ENCODE results near the gene ACTL8. TPM values are rescaled to one million over a fixed set of nuclear protein-coding genes. Genes with fewer than 3 reads are reported as not detected.

The ACTL8 gene
- not detected for total RNA-seq

DNA sequence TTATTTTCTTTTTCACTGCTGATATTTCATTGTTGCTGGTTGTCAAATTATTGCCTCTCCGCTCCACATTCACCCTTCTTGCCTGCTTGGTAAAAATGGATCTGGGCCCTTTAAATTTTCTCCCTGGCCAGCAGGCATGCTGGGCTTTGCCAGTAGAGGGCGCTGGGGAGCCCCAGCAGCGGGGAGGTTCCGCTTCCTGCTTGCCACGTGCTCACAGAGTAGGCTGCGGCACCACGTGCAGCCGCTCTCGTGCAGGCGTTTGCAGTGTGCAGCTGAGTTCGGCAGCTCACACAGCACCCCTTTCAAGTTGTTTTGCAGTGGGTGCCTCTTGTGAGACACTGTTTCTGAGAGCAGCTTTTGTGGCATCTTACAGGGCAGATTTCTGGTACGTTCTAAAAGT is at the start of gene ACTL8:
ACTL8 (plus strand) TSS at position 214 of the 400 bp plus-strand sequence. CDS start 67,676 bp downstream, outside the sequence.
- intact Hi-C loops (cut with DNase I; ENCODE audit: low total_unique reads), result no loop called here
- Histone ChIP-seq H3K4me3 (no peak within 1 kb of the TSS), H3K36me3 (no peaks in the 10 kb centered on the region), H3K27ac (no peak within 1 kb of the TSS), H3K9me3 (peaks cover 0 to 21% (median 6%) of the 10 kb centered on the region in 3 donors), H3K4me1 (no peaks in the 10 kb centered on the region), H3K27me3 (peaks cover 0 to 6% (median 0%) of the 10 kb centered on the region in 3 donors)
- ATAC-seq (no peak), DNase-seq (no peak)
- in situ Hi-C loops (cut with MboI; ENCODE audit: low sequenced_read_pairs in 4 of 4), result no loop called here
- no peak for TF ChIP-seq POLR2A (IDR thresholded peaks at IDR 0.05)
- TF ChIP-seq CTCF (IDR thresholded peaks at IDR 0.05 in 4 of 5, conservative IDR thresholded peaks at IDR 0.05 in 1 of 5), result no peak

DNA sequence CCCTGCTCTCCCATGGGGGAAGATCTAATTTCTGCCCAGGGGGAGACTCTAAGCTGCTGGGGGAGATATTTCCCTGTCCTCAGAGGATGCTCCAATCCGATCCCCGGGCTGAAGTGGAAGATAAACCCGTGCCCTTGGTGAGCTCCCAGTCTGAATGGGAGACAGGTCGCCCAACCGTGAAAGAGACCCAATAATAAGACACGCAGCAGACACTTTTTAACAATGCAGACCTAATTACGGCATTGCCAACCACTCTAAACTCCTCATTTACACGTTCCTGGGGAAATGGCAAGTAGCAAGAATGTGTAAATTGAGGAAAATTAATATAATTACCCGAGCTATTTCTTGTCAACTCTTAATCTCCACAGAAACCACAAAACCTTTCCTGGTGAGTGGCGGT is 48.7 kb upstream of the ACTL8 start:
- DNase-seq (no peak), ATAC-seq (no peak)
- Histone ChIP-seq H3K27ac (no peak overlapping the region), H3K4me1 (no peaks in the 10 kb centered on the region), H3K36me3 (no peaks in the 10 kb centered on the region), H3K9me3 (no peaks in the 10 kb centered on the region), H3K4me3 (no peak overlapping the region), H3K27me3 (peaks cover 0 to 3% (median 0%) of the 10 kb centered on the region in 3 donors)
- intact Hi-C loops (cut with DNase I; ENCODE audit: low total_unique reads) (no loop called here), in situ Hi-C loops (cut with MboI; ENCODE audit: low sequenced_read_pairs in 4 of 4) (no loop called here)
- TF ChIP-seq POLR2A (IDR thresholded peaks at IDR 0.05) (no peak), CTCF (IDR thresholded peaks at IDR 0.05 in 4 of 5, conservative IDR thresholded peaks at IDR 0.05 in 1 of 5) (no peak)

- Histone ChIP-seq H3K4me1 (no peaks in the 10 kb centered on the region), H3K36me3 (no peaks in the 10 kb centered on the region), H3K27me3 (peaks cover 0 to 3% (median 0%) of the 10 kb centered on the region in 3 donors), H3K4me3 (no peak overlapping the region), H3K27ac (no peak overlapping the region), H3K9me3 (no peaks in the 10 kb centered on the region)
- DNase-seq (no peak), ATAC-seq (no peak)
- intact Hi-C loops (cut with DNase I; ENCODE audit: low total_unique reads), result no loop called here
- TF ChIP-seq POLR2A (IDR thresholded peaks at IDR 0.05) (no peak), CTCF (IDR thresholded peaks at IDR 0.05 in 4 of 5, conservative IDR thresholded peaks at IDR 0.05 in 1 of 5) (no peak)
- in situ Hi-C loops (cut with MboI; ENCODE audit: low sequenced_read_pairs in 4 of 4), result no loop called here
Observed at GRCh38 chr1:17709981-17710380, 45.2 kb upstream of the ACTL8 start.

DNA sequence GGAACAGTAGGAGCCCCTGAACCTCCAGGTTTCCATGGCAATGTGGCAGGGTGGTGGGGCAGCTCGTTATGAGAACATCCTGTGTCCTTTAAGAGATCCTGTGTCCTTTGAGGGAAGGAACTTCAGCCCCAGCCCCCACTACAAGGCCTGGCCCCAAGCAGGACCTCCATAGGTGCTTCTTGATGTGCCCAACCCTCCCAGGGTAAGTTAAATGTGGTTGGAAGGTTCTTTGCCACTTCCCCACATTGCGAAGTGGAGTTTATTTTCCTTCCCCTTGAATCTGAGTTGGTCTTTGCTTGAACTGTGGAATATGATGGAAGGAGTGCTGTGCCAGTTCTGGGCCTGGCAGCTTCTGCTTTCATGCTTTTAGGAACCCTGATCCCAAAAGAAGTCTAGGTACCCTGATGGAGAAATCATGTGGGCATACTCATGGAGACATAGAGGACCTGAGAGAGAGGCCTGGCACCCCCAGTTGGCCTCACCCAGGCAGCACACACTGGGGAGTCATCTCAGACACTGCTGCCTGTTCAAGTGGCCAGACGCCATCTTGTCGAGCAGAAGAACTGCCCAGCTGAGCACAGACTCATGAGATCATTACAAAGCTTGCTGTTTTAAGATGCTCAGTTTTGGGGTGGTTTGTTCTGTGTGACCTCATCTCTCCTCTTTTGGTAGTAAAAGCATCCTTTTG is 44.1 kb upstream of the ACTL8 start:
- in situ Hi-C loops (cut with MboI; ENCODE audit: low sequenced_read_pairs in 4 of 4), result no loop called here
- Histone ChIP-seq H3K27ac (no peak overlapping the region), H3K36me3 (no peaks in the 10 kb centered on the region), H3K27me3 (peaks cover 0 to 4% (median 3%) of the 10 kb centered on the region in 3 donors), H3K9me3 (no peaks in the 10 kb centered on the region), H3K4me1 (no peaks in the 10 kb centered on the region), H3K4me3 (no peak overlapping the region)
- ATAC-seq, result no peak
- intact Hi-C loops (cut with DNase I; ENCODE audit: low total_unique reads), result no loop called here
- TF ChIP-seq CTCF (IDR thresholded peaks at IDR 0.05 in 4 of 5, conservative IDR thresholded peaks at IDR 0.05 in 1 of 5) (no peak), POLR2A (IDR thresholded peaks at IDR 0.05) (no peak)
- DNase-seq, result no peak

- intact Hi-C loops (cut with DNase I; ENCODE audit: low total_unique reads) (no loop called here), in situ Hi-C loops (cut with MboI; ENCODE audit: low sequenced_read_pairs in 4 of 4) (no loop called here)
- no peak overlapping the region for H3K27ac ChIP-seq
- ATAC-seq (no peak), DNase-seq (no peak)
- H3K4me3 ChIP-seq, result no peak overlapping the region
- no peaks in the 10 kb centered on the region for H3K9me3 ChIP-seq
- no peaks in the 10 kb centered on the region for H3K4me1 ChIP-seq
- no peak for TF ChIP-seq CTCF (IDR thresholded peaks at IDR 0.05 in 4 of 5, conservative IDR thresholded peaks at IDR 0.05 in 1 of 5)
- H3K36me3 ChIP-seq, result no peaks in the 10 kb centered on the region
- peaks cover 0 to 4% (median 3%) of the 10 kb centered on the region in 3 donors for H3K27me3 ChIP-seq
Observed at GRCh38 chr1:17711577-17711910, 43.6 kb upstream of the ACTL8 start.
